Gastroesophageal sphincter (tissue), 4 donors: ENCODE measurements around the gene ENTPD1. TPM values are rescaled to one million over a fixed set of nuclear protein-coding genes. Genes with fewer than 3 reads are reported as not detected.
"Not testable (repeated sequence)": the region's sequence is repeated elsewhere in the genome, so short reads cannot be mapped to it uniquely, and the experiment has no call there.

Experiments used
- ATAC-seq: fragments of 150-250 bp; one replicate; pipeline ENCODE4 v1.9.1; 2016; ENCODE audit warnings: mild to moderate bottlenecking, moderate library complexity
- H3K27ac ChIP-seq, 4 donors: fragments of 200-600 bp; sonication (generic) in 3 of 4; 1 replicate in 3 of 4; 2 replicates in 1 of 4; pipeline ENCODE4 v1.5.1; 2016 to 2019
- H3K27me3 ChIP-seq: fragments of 200-600 bp; sonication (generic); one replicate; pipeline ENCODE4 v1.5.1; 2019
- H3K36me3 ChIP-seq, 2 donors: fragments of 200-600 bp; sonication (generic); one replicate each; pipeline ENCODE4 v1.5.1; 2019; ENCODE audit warnings: control low read depth in 1 of 2
- H3K4me1 ChIP-seq, 3 donors: fragments of 200-600 bp; sonication (generic); 1 replicate in 2 of 3; 2 replicates in 1 of 3; pipeline ENCODE4 v1.5.1; 2016 to 2019; ENCODE audit warnings: control low read depth in 2 of 3
- H3K4me3 ChIP-seq, 2 donors: fragments of 200-600 bp; sonication (generic); one replicate each; pipeline ENCODE4 v1.5.1; 2019; ENCODE audit warnings: mild to moderate bottlenecking in 1 of 2, moderate library complexity in 1 of 2
- H3K9me3 ChIP-seq, 3 donors: fragments of 200-600 bp; sonication (generic); one replicate each; pipeline ENCODE4 v1.5.1; 2017 to 2019; ENCODE audit warnings: control low read depth in 2 of 3
- CTCF ChIP-seq, 4 experiments: fragments of 200-600 bp in 2 of 4; fragments of 450-650 bp in 2 of 4; sonication (generic) in 1 of 4; IDR thresholded peaks; one replicate each; pipeline ENCODE4 v1.5.1; 2017 to 2019; ENCODE audit warnings: antibody characterized with exemption in 4 of 4, mild to moderate bottlenecking in 2 of 4, moderate library complexity in 2 of 4
- EP300 ChIP-seq: sonication (generic); formaldehyde crosslinking; IDR thresholded peaks from one replicate; pipeline ENCODE4 v1.6.1; 2017; ENCODE audit warnings: antibody characterized with exemption, mild to moderate bottlenecking
- POLR2A ChIP-seq, 2 donors: fragments of 450-650 bp; IDR thresholded peaks; one replicate each; pipeline ENCODE4 v1.6.1; 2017; ENCODE audit warnings: antibody characterized with exemption in 2 of 2, mild to moderate bottlenecking in 2 of 2, moderate library complexity in 1 of 2
- POLR2AphosphoS5 ChIP-seq: sonication (generic); formaldehyde crosslinking; IDR thresholded peaks from one replicate; pipeline ENCODE4 v1.6.1; 2017; ENCODE audit warnings: antibody characterized with exemption
- WGBS, 2 donors: methylation state at CpG; one replicate each; pipeline ENCODE4 v1.1.5; 2018; ENCODE audit warnings: low coverage in 1 of 2; 5-methylcytosine and 5-hydroxymethylcytosine counted together
- total RNA-seq, 4 donors: library from RNA; depleted of rRNA; stranded (reverse); fragments of >200 nt; gene quantifications; one replicate each; pipeline ENCODE4 v1.1.0, GENCODE V29; 2016

The ENTPD1 gene
- total RNA-seq, 4 donors from 2014 or later: 34.4 to 69.7 (median 39.3) TPM

- Histone ChIP-seq H3K27me3 (no peaks in the 10 kb centered on the region), H3K4me3 (no peak overlapping the region), H3K36me3 (peaks cover 6 to 64% of the 10 kb centered on the region in 2 donors), H3K27ac (no peak overlapping the region), H3K9me3 (no peaks in the 10 kb centered on the region), H3K4me1 (peaks cover 0 to 12% (median 0%) of the 10 kb centered on the region in 3 donors)
- TF ChIP-seq POLR2AphosphoS5 (no peak), POLR2A (IDR thresholded peaks at IDR 0.05) (no peak), EP300 (no peak), CTCF (IDR thresholded peaks at IDR 0.05) (no peak)
- ATAC-seq: no peak
- WGBS, 2 donors: 88 to 89% methylated on average over 4 of the region's 4 CpGs
Observed at GRCh38 chr10:95867866-95868265, 111.9 kb downstream of the ENTPD1 start.

GRCh38 chr10:95872158-95872711 is 116.3 kb downstream of the ENTPD1 start:
- H3K4me1 ChIP-seq: no peaks in the 10 kb centered on the region
- no peak for TF ChIP-seq POLR2AphosphoS5
- no peak for TF ChIP-seq CTCF (IDR thresholded peaks at IDR 0.05)
- no peak for TF ChIP-seq POLR2A (IDR thresholded peaks at IDR 0.05)
- no peak for TF ChIP-seq EP300
- no peaks in the 10 kb centered on the region for H3K27me3 ChIP-seq
- ATAC-seq: no peak
- peaks cover 6 to 80% of the 10 kb centered on the region in 2 donors for H3K36me3 ChIP-seq
- H3K4me3 ChIP-seq: no peak overlapping the region
- H3K27ac ChIP-seq: no peak overlapping the region
- no peaks in the 10 kb centered on the region for H3K9me3 ChIP-seq
- 31 to 100% methylated on average over 2 of the region's 2 CpGs for WGBS, 2 donors

GRCh38 chr10:95873139-95873538 is 117.2 kb downstream of the ENTPD1 start:
- H3K4me1 ChIP-seq: no peaks in the 10 kb centered on the region
- no peak overlapping the region for H3K27ac ChIP-seq
- no peaks in the 10 kb centered on the region for H3K9me3 ChIP-seq
- H3K36me3 ChIP-seq: peaks cover 6 to 71% of the 10 kb centered on the region in 2 donors
- no peak for TF ChIP-seq POLR2A (IDR thresholded peaks at IDR 0.05)
- no peak for TF ChIP-seq EP300
- no peak for TF ChIP-seq POLR2AphosphoS5
- TF ChIP-seq CTCF (IDR thresholded peaks at IDR 0.05): no peak
- H3K27me3 ChIP-seq: no peaks in the 10 kb centered on the region
- no peak for ATAC-seq
- no peak overlapping the region for H3K4me3 ChIP-seq
- WGBS, 2 donors: 84 to 91% methylated on average over 2 of the region's 2 CpGs

- Histone ChIP-seq H3K9me3 (no peaks in the 10 kb centered on the region), H3K36me3 (peaks cover 6 to 66% of the 10 kb centered on the region in 2 donors), H3K4me3 (no peak overlapping the region), H3K4me1 (no peaks in the 10 kb centered on the region), H3K27me3 (no peaks in the 10 kb centered on the region), H3K27ac (no peak overlapping the region)
- 86 to 97% methylated on average over 4 of the region's 4 CpGs for WGBS, 2 donors
- no peak for ATAC-seq
- no peak for TF ChIP-seq POLR2AphosphoS5
- no peak for TF ChIP-seq POLR2A (IDR thresholded peaks at IDR 0.05)
- no peak for TF ChIP-seq EP300
- TF ChIP-seq CTCF (IDR thresholded peaks at IDR 0.05): no peak
Observed at GRCh38 chr10:95873651-95874050, 117.7 kb downstream of the ENTPD1 start.

- H3K27ac ChIP-seq, H3K4me1 ChIP-seq, H3K27me3 ChIP-seq, H3K9me3 ChIP-seq, H3K4me3 ChIP-seq, ATAC-seq: not testable (repeated sequence)
- peaks cover 6 to 61% of the 10 kb centered on the region in 2 donors for H3K36me3 ChIP-seq
Observed at GRCh38 chr10:95874783-95875182, 118.8 kb downstream of the ENTPD1 start.
